Measurements from ENCODE around the gene LOXL3. TPM values are rescaled to one million over a fixed set of nuclear protein-coding genes. Genes with fewer than 3 reads are reported as not detected.

Gene LOXL3
- total and polyA plus RNA-seq, 2 donors from 2014 or later: 2.4 to 9.7 TPM

DNA sequence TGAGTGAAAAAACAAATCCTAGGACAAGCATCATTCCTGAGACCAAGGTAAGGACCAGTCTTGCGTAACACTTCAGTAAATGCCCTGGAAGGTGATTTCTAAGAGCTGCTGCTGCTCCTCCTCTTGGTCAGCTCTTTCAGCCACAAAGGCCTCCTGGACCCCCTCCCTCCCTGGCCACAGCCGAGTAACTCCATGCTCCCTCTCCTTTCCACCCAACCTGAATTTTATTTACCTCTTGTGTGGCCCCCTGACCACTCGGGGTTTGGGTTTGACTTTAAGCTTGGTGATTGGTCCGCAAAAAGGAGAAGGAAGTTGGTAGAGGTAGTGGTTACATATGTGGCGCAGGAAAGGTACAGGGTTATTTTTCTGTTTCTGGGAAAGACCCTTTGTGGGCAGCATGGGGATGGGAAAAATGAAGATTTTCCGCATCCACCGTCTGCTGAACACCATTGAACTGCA lies 14.8 kb downstream of the LOXL3 start:
- Histone ChIP-seq H3K27ac (ENCODE audit: low read depth in 2 of 2, low read length in 2 of 2) (no peak overlapping the region), H3K9me3 (ENCODE audit: control insufficient read depth in 2 of 3, insufficient read depth in 1 of 3, low read length in 3 of 3) (no peaks in the 10 kb centered on the region), H3K4me3 (ENCODE audit: low read length in 3 of 3) (no peak overlapping the region), H3K27me3 (ENCODE audit: control insufficient read depth, insufficient read depth, low read length) (no peaks in the 10 kb centered on the region), H3K36me3 (ENCODE audit: control insufficient read depth in 2 of 3, insufficient read depth in 3 of 3, low read length in 3 of 3) (no peaks in the 10 kb centered on the region), H3K4me1 (ENCODE audit: control insufficient read depth in 2 of 3, insufficient read depth in 2 of 3, low read depth in 1 of 3, low read length in 3 of 3) (no peaks in the 10 kb centered on the region), H3K9ac (ENCODE audit: low read length in 3 of 3) (no peak overlapping the region)
- no peak for DNase-seq
- FAIRE-seq: no peak
- TF ChIP-seq, protein P1, sequence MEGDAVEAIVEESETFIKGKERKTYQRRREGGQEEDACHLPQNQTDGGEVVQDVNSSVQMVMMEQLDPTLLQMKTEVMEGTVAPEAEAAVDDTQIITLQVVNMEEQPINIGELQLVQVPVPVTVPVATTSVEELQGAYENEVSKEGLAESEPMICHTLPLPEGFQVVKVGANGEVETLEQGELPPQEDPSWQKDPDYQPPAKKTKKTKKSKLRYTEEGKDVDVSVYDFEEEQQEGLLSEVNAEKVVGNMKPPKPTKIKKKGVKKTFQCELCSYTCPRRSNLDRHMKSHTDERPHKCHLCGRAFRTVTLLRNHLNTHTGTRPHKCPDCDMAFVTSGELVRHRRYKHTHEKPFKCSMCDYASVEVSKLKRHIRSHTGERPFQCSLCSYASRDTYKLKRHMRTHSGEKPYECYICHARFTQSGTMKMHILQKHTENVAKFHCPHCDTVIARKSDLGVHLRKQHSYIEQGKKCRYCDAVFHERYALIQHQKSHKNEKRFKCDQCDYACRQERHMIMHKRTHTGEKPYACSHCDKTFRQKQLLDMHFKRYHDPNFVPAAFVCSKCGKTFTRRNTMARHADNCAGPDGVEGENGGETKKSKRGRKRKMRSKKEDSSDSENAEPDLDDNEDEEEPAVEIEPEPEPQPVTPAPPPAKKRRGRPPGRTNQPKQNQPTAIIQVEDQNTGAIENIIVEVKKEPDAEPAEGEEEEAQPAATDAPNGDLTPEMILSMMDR (IDR thresholded peaks at IDR 0.05; ENCODE audit: borderline replicate concordance, extremely low read depth, insufficient read depth): no peak
- intact Hi-C loops (cut with DNase I): no loop called here

DNA sequence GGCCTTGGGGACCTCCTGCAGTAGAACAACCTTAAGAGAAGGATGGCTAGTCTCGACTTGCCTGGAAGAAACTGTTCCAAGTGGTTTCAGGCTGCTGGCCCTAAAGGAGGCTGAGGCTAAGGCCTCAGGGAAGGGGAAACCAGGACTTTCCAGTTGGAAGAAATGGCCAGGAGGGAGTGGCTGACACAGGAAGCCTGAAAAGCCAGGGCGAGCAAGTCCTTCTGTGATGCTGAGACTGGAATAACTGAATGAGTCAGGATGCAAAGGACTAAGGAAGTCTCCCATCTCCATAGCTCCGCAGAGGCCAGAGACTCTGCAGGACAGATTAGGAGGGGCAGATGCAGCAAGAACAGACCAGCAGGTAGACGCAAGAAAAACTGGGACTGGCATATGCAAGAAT lies 16.6 kb downstream of the LOXL3 start:
- no peaks in the 10 kb centered on the region for H3K9me3 ChIP-seq (ENCODE audit: control insufficient read depth in 2 of 3, insufficient read depth in 1 of 3, low read length in 3 of 3)
- TF ChIP-seq, protein P1 (IDR thresholded peaks at IDR 0.05; ENCODE audit: borderline replicate concordance, extremely low read depth, insufficient read depth): no peak
- no peaks in the 10 kb centered on the region for H3K4me1 ChIP-seq (ENCODE audit: control insufficient read depth in 2 of 3, insufficient read depth in 2 of 3, low read depth in 1 of 3, low read length in 3 of 3)
- FAIRE-seq (no peak), DNase-seq (no peak)
- intact Hi-C loops (cut with DNase I): no loop called here
- no peak overlapping the region for H3K27ac ChIP-seq (ENCODE audit: low read depth in 2 of 2, low read length in 2 of 2)
- H3K9ac ChIP-seq (ENCODE audit: low read length in 3 of 3): no peak overlapping the region
- no peaks in the 10 kb centered on the region for H3K27me3 ChIP-seq (ENCODE audit: control insufficient read depth, insufficient read depth, low read length)
- peaks cover 0 to 7% (median 4%) of the 10 kb centered on the region in 3 donors for H3K36me3 ChIP-seq (ENCODE audit: control insufficient read depth in 2 of 3, insufficient read depth in 3 of 3, low read length in 3 of 3)
- H3K4me3 ChIP-seq (ENCODE audit: low read length in 3 of 3): no peak overlapping the region

DNA sequence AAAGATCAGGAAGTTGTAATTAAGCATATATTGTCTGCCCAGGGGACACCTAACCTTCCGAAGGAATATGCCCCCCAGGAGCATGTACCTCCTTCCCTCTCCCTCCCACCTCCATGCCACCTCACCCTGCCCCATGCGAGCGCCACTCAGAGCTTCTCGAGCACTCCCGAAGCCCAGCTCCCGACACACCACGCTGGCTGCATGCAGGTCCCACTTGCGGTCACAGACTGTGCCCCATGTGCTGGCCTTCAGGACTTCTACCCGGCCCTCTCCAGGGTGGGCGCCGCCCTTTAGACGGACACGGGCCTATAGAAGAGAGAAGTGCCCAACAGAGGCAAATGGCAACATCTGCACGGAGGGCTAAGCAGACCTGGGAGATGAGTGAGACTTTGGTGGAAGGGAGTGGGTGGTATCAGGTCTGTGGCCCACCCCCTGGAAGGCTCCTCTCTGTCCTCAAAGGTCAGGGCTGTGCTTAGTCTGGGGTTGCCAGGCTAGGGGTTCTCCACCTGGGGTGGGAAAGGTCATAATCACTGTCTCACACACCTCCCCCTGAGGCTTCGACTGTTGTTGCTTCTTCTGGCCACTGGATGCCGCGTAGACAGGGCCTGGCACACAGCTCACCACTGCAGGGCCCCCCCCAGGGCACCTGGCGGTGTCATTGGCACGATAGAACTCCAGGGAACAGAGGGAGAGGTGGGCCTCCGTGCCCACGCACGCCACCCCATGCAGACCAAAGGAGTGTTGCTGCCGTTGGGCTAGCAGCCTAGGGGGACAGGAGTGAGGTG lies 17.4 kb downstream of the LOXL3 start:
- Histone ChIP-seq H3K4me1 (ENCODE audit: control insufficient read depth in 2 of 3, insufficient read depth in 2 of 3, low read depth in 1 of 3, low read length in 3 of 3) (peaks cover 0 to under 1% (median 0%) of the 10 kb centered on the region in 3 donors), H3K4me3 (ENCODE audit: low read length in 3 of 3) (no peak overlapping the region), H3K9me3 (ENCODE audit: control insufficient read depth in 2 of 3, insufficient read depth in 1 of 3, low read length in 3 of 3) (no peaks in the 10 kb centered on the region), H3K27me3 (ENCODE audit: control insufficient read depth, insufficient read depth, low read length) (no peaks in the 10 kb centered on the region), H3K27ac (ENCODE audit: low read depth in 2 of 2, low read length in 2 of 2) (no peak overlapping the region), H3K36me3 (ENCODE audit: control insufficient read depth in 2 of 3, insufficient read depth in 3 of 3, low read length in 3 of 3) (peaks cover 0 to 7% (median 4%) of the 10 kb centered on the region in 3 donors), H3K9ac (ENCODE audit: low read length in 3 of 3) (no peak overlapping the region)
- TF ChIP-seq, protein P1 (IDR thresholded peaks at IDR 0.05; ENCODE audit: borderline replicate concordance, extremely low read depth, insufficient read depth): no peak
- DNase-seq (peak in 1 of 5 donors; percentile 78), FAIRE-seq (no peak)
- intact Hi-C loops (cut with DNase I): no loop called here

All from kidney (tissue), 14 donors.